H1 (cell line): ENCODE measurements around the gene CTSV. TPM values are rescaled to one million over a fixed set of nuclear protein-coding genes. Genes with fewer than 3 reads are reported as not detected.

ENCODE experiments used
- CHD7 ChIP-seq: fragments of 300-600 bp; sonication (generic); IDR thresholded peaks from 2 replicates; pipeline ENCODE4 v1.7.1; 2012; ENCODE audit warnings: low read length, moderate library complexity, mild to moderate bottlenecking, inconsistent platforms; ENCODE audit not compliant: insufficient replicate concordance
- GABPA ChIP-seq: IDR thresholded peaks from 2 replicates; pipeline ENCODE4 v1.6.1; 2011; ENCODE audit warnings: mild to moderate bottlenecking, low read length, moderate library complexity, borderline replicate concordance; ENCODE audit not compliant: insufficient read depth
- POLR2A ChIP-seq, 2 experiments: IDR thresholded peaks; 1 replicate in 1 of 2; 2 replicates in 1 of 2; pipeline ENCODE4 v1.6.1; 2011; ENCODE audit warnings: low read depth in 2 of 2, low read length in 2 of 2, mild to moderate bottlenecking in 2 of 2; ENCODE audit errors: control extremely low read depth in 1 of 2
- SAP30 ChIP-seq: fragments of 300-600 bp; sonication (generic); IDR thresholded peaks from 2 replicates; pipeline ENCODE4 v1.7.1; 2012; ENCODE audit warnings: low read length, moderate library complexity, mild to moderate bottlenecking, inconsistent platforms; ENCODE audit not compliant: insufficient read depth, insufficient replicate concordance
- SP1 ChIP-seq: IDR thresholded peaks from 2 replicates; pipeline ENCODE4 v1.6.1; 2011; ENCODE audit warnings: low read depth, low read length
- polyA plus RNA-seq, 7 experiments: library from polyadenylated mRNA; depleted of rRNA in 3 of 7; stranded (reverse) in 5 of 7; unstranded in 2 of 7; fragments of >200 nt in 5 of 7; fragments of 200-250 nt in 2 of 7; gene quantifications; 1 replicate in 5 of 7; 2 replicates in 1 of 7; 4 replicates in 1 of 7; pipeline versions ENCODE4 v1.2.1 to v1.2.3, GENCODE V29; 2011 to 2013; ENCODE audit warnings: missing spikeins in 2 of 7, mixed read lengths in 2 of 7
- total RNA-seq: library from RNA; stranded (reverse); fragmentation: NEBNext Ultra II Directional; extraction: Animal tissue kit (Norgen Biotek cat#: 25700); gene quantifications from 2 replicates; pipeline ENCODE4 v1.2.1, GENCODE V29; 2021
- TF ChIP-seq, protein P1 (sequence below): IDR thresholded peaks from 2 replicates; pipeline ENCODE4 v1.6.1; 2012; ENCODE audit warnings: inconsistent platforms

Gene CTSV
- total and polyA plus RNA-seq, 2 of the 8 experiments (the other 6 are each of a cell fraction or from before 2014, with no cell fraction given) = 91.0 to 114 TPM

- TF ChIP-seq CHD7 (no peak), GABPA (no peak), POLR2A (IDR thresholded peaks at IDR 0.05; ENCODE audit: control extremely low read depth in 1 of 2, low read depth in 2 of 2, low read length in 2 of 2) (no peak), SP1 (no peak), SAP30 (no peak)
- TF ChIP-seq, protein P1, sequence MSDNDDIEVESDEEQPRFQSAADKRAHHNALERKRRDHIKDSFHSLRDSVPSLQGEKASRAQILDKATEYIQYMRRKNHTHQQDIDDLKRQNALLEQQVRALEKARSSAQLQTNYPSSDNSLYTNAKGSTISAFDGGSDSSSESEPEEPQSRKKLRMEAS = no peak
Observed at GRCh38 chr9:97078362-97078761, 39.4 kb upstream of the CTSV start (continued).
